Measurements from ENCODE around the gene KIFC3. TPM values are rescaled to one million over a fixed set of nuclear protein-coding genes. Genes with fewer than 3 reads are reported as not detected.
"Not testable (repeated sequence)": the region's sequence is repeated elsewhere in the genome, so short reads cannot be mapped to it uniquely, and the experiment has no call there.

KIFC3 gene
- total RNA-seq, 1 experiment from 2014 or later: 64.6 TPM

DNA sequence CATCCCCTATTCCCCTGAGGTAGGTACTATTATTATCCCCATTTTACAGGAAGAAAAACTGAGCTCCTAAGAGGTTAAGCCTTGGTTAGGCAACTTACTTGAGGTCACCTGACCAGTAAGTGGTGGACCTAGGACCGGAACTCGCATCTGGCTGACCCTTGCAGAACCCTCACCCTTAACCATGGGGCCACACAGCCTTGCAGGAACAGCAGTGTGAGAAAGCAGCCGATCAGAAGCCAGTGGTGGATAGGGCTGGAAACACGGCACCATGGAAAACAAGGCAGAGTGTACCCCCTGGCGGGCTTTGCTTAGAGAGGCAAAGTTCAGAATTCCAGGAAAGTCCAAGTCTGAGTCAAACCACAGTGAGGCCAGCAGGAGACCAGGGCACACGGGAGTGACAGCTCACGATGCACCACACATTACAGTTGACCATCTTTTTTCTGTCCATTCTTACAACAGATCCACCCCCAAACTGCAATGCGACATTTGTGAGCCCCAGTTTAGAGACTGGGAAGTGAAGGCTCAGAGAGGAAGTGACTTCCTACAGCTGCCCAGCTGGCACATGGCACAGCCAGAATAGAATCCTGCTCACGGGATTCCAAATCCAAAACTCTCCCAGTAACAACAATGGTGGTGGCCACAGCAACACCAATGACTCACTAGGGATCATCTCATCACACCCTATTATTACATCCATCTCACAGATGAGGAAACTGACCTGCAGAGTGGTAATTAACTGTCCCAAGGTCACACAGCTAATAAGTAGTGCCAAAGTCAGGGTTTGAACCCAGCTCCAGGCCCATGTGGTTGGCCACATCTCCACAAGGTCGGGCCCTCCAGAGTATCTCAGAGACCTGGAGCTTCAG lies 20.3 kb downstream of the KIFC3 start:
- H3K36me3 Mint-ChIP-seq (ENCODE audit: insufficient read depth, unreplicated experiment): peaks cover 21% of the 10 kb centered on the region

DNA sequence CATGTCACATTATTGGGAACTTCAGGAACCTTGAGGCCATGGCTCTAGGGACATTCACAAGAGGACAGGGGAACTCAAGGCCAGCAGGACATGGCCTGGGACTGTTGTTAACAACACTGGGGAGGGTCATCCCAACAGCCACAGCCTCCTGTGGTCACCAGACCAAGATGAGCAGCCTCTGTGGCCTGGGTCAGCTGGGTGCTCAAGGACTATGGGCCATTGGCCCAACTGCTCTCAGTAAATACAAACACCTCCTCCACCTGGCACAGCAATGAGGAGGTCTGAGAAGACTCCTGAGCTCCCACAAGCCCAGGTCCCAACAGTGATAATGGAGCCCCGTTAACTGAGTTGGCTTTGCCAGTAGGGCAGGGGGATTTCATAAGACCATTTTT lies 20.9 kb downstream of the KIFC3 start:
- H3K27ac Mint-ChIP-seq (ENCODE audit: unreplicated experiment): no peak overlapping the region
- CTCF ChIA-PET: interaction anchor here (2.4 kb wide), 1 partner anchor 17 kb away, joined by 8 read pairs; no protein-coding TSS in a partner anchor

More for the DNA sequence above, 20.3 kb downstream of the KIFC3 start:
- no peak overlapping the region for H3K27ac Mint-ChIP-seq (ENCODE audit: unreplicated experiment)
- CTCF ChIA-PET: interaction anchor here (0.7 to 2.4 kb wide), 5 partner anchors 10 to 34 kb away, joined by 3 to 8 read pairs (median 3); no protein-coding TSS in a partner anchor
- peaks cover 27% of the 10 kb centered on the region for H3K4me1 Mint-ChIP-seq (ENCODE audit: low read depth, unreplicated experiment)
- no TSS peak for BruUV-seq (replicated peaks)
- no peaks in the 10 kb centered on the region for H3K9me3 Mint-ChIP-seq (ENCODE audit: low read depth, unreplicated experiment)
- TF ChIP-seq, protein P1, sequence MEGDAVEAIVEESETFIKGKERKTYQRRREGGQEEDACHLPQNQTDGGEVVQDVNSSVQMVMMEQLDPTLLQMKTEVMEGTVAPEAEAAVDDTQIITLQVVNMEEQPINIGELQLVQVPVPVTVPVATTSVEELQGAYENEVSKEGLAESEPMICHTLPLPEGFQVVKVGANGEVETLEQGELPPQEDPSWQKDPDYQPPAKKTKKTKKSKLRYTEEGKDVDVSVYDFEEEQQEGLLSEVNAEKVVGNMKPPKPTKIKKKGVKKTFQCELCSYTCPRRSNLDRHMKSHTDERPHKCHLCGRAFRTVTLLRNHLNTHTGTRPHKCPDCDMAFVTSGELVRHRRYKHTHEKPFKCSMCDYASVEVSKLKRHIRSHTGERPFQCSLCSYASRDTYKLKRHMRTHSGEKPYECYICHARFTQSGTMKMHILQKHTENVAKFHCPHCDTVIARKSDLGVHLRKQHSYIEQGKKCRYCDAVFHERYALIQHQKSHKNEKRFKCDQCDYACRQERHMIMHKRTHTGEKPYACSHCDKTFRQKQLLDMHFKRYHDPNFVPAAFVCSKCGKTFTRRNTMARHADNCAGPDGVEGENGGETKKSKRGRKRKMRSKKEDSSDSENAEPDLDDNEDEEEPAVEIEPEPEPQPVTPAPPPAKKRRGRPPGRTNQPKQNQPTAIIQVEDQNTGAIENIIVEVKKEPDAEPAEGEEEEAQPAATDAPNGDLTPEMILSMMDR (IDR thresholded peaks at IDR 0.05; ENCODE audit: unreplicated experiment): no peak
- H3K27me3 Mint-ChIP-seq (ENCODE audit: unreplicated experiment): no peaks in the 10 kb centered on the region
- H3K4me3 Mint-ChIP-seq (ENCODE audit: low read depth, unreplicated experiment): no peak overlapping the region
- no peak for DNase-seq
- intact Hi-C loops (cut with micrococcal nuclease; ENCODE audit: unreplicated experiment): no loop called here

DNA sequence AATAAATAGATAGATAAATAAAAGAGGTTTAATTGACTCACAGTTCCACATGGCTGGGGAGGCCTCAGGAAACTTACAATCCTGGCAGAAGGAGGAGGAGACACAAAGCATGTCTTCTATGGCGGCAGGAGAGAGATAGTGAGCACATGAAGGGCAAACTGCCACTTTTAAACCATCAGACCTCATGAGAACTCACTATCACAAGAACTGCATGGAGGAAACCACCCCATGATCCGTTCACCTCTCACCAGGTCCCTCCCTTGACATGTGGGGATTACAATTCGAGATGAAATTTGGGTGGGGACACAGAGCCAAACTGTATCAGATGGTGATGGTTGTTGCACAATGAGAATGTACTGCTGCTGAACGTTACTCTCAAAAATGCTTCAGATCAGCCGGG lies 22.5 kb downstream of the KIFC3 start:
- intact Hi-C loops (cut with micrococcal nuclease; ENCODE audit: unreplicated experiment); BruUV-seq (replicated peaks); H3K27ac Mint-ChIP-seq (ENCODE audit: unreplicated experiment); H3K27me3 Mint-ChIP-seq (ENCODE audit: unreplicated experiment); H3K9me3 Mint-ChIP-seq (ENCODE audit: low read depth, unreplicated experiment); H3K4me3 Mint-ChIP-seq (ENCODE audit: low read depth, unreplicated experiment); DNase-seq; CTCF ChIA-PET: not testable (repeated sequence)
- H3K36me3 Mint-ChIP-seq (ENCODE audit: insufficient read depth, unreplicated experiment): peaks cover 26% of the 10 kb centered on the region
- peaks cover 27% of the 10 kb centered on the region for H3K4me1 Mint-ChIP-seq (ENCODE audit: low read depth, unreplicated experiment)

More for the DNA sequence above, 20.9 kb downstream of the KIFC3 start:
- no peaks in the 10 kb centered on the region for H3K9me3 Mint-ChIP-seq (ENCODE audit: low read depth, unreplicated experiment)
- H3K36me3 Mint-ChIP-seq (ENCODE audit: insufficient read depth, unreplicated experiment): peaks cover 25% of the 10 kb centered on the region
- H3K27me3 Mint-ChIP-seq (ENCODE audit: unreplicated experiment): no peaks in the 10 kb centered on the region
- no peak overlapping the region for H3K4me3 Mint-ChIP-seq (ENCODE audit: low read depth, unreplicated experiment)
- TF ChIP-seq, protein P1 (IDR thresholded peaks at IDR 0.05; ENCODE audit: unreplicated experiment): no peak
- DNase-seq: no peak
- intact Hi-C loops (cut with micrococcal nuclease; ENCODE audit: unreplicated experiment): no loop called here
- peaks cover 27% of the 10 kb centered on the region for H3K4me1 Mint-ChIP-seq (ENCODE audit: low read depth, unreplicated experiment)
- BruUV-seq (replicated peaks): no TSS peak

DNA sequence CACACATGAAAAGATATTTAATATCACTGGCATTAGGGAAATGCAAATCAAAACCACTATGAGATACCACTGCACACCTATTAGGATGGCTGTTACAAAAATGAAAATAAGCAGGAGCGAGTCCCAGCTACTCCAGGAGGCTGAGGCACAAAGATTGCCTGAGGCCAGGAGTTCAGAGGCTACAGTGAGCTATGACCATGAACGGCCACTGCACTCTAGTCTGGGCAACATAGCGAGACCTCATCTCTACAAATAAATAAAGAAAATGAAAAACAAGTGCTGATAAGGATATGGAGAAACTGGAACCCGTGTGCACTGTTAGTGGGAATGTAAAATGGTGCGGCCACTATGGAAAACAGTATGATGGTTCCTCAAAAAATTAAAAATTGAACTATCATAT lies 23.6 kb downstream of the KIFC3 start:
- no peak overlapping the region for H3K27ac Mint-ChIP-seq (ENCODE audit: unreplicated experiment)
- DNase-seq: no peak
- CTCF ChIA-PET: no interaction called here
- no TSS peak for BruUV-seq (replicated peaks)
- peaks cover 27% of the 10 kb centered on the region for H3K4me1 Mint-ChIP-seq (ENCODE audit: low read depth, unreplicated experiment)
- H3K4me3 Mint-ChIP-seq (ENCODE audit: low read depth, unreplicated experiment): no peak overlapping the region
- TF ChIP-seq, protein P1 (IDR thresholded peaks at IDR 0.05; ENCODE audit: unreplicated experiment): no peak
- no peaks in the 10 kb centered on the region for H3K27me3 Mint-ChIP-seq (ENCODE audit: unreplicated experiment)
- H3K9me3 Mint-ChIP-seq (ENCODE audit: low read depth, unreplicated experiment): no peaks in the 10 kb centered on the region
- intact Hi-C loops (cut with micrococcal nuclease; ENCODE audit: unreplicated experiment): no loop called here
- H3K36me3 Mint-ChIP-seq (ENCODE audit: insufficient read depth, unreplicated experiment): peaks cover 16% of the 10 kb centered on the region

Measured in Calu3 (cell line).